ENCODE data around the gene ANKRD44.
A peak's percentile ranks its signal among the peaks of the same experiment; 100 is the strongest.

ANKRD44 gene

DNA sequence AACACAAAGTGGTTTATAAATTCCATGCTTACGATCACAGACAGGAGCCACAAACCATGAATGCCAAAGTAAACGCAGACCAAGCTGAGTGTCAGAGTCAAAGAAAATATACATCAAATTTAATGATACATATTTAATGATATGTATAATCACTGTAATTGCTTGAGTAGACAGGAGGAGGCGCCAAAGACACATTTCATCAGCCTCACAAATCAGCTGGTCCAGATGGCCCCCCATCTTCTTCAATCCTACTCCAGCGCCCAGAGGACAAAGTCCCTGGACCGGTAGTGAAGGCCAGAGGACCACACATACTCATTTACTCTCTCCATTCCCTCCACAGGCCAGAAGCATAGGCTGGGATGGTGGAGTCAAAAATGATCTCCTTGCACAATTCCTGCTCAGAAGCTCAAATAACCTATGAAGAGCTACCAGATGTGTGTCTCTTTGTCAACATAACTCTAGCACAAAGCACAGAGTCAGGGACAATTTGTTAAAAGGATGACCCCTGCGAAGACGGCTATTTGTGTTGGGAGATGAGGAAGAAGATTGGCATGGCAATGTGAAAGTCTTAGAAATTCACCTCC, 234.7 kb downstream of the ANKRD44 start:
- H3K4me3 ChIP-seq (replicated peaks; ENCODE audit: low read depth, low read length) = no peak overlapping the region
- TF ChIP-seq, protein P1, sequence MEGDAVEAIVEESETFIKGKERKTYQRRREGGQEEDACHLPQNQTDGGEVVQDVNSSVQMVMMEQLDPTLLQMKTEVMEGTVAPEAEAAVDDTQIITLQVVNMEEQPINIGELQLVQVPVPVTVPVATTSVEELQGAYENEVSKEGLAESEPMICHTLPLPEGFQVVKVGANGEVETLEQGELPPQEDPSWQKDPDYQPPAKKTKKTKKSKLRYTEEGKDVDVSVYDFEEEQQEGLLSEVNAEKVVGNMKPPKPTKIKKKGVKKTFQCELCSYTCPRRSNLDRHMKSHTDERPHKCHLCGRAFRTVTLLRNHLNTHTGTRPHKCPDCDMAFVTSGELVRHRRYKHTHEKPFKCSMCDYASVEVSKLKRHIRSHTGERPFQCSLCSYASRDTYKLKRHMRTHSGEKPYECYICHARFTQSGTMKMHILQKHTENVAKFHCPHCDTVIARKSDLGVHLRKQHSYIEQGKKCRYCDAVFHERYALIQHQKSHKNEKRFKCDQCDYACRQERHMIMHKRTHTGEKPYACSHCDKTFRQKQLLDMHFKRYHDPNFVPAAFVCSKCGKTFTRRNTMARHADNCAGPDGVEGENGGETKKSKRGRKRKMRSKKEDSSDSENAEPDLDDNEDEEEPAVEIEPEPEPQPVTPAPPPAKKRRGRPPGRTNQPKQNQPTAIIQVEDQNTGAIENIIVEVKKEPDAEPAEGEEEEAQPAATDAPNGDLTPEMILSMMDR (IDR thresholded peaks at IDR 0.05; ENCODE audit: low read depth, low read length, missing control alignments) = peak; percentile 46
- no peak for DNase-seq (ENCODE audit: extremely low read depth, low read depth)

DNA sequence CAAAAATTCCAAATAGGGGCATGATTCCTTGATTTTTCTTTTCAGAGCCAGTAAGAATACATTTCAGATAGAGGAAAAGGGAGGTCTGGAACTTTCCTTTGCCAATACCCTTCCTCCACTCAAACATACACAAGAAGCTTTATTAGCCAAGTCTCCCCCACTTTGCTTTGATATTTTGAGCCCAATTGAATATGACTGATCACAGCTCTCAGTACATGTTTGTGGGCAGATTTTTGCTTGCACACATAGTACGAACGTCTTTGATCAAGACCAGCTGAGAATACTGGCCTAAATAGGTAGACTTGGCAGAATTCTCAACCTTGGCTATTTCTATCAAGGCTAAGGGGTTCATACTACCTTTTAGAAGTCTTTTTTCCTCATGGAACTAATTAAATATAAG, 235.3 kb downstream of the ANKRD44 start:
- DNase-seq (ENCODE audit: extremely low read depth, low read depth) = no peak
- TF ChIP-seq, protein P1 (IDR thresholded peaks at IDR 0.05; ENCODE audit: low read depth, low read length, missing control alignments) = no peak
- no peak overlapping the region for H3K4me3 ChIP-seq (replicated peaks; ENCODE audit: low read depth, low read length)

DNA sequence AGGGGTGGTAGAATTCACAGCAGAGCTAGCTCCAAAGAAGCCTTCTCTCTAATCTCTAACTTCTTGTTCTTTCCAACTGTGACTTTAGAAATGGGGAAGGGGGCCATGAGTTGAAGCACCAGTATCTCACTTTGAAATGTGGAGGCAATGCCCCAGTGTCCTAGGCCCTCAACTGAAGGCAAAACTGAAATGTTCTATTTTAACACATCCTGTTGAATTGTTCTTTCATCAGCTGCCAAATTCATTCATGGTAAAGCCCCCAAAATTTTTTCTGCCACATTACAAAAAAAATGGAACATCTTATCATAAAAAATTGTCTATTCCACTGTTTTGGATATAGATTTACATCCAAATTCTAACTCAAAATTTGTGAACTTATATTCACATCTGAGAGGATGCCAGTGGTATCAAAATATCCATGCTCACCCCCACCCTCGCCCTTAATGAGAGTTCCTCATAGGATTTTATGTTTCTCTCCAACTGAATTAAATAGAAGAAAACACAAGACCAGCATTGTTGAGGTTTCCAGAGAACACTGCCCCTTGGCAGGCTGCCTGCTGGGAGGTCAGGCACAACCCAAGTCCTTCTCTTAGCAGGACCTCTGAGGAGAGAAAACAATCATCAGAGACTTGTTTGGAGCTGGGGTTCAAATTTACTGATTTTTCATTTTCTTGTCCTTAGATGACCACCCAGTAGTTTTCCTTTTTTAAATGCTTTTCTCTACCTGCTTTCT, 236.7 kb downstream of the ANKRD44 start:
- TF ChIP-seq, protein P1 (IDR thresholded peaks at IDR 0.05; ENCODE audit: low read depth, low read length, missing control alignments) = no peak
- no peak for DNase-seq (ENCODE audit: extremely low read depth, low read depth)
- no peak overlapping the region for H3K4me3 ChIP-seq (replicated peaks; ENCODE audit: low read depth, low read length)

DNA sequence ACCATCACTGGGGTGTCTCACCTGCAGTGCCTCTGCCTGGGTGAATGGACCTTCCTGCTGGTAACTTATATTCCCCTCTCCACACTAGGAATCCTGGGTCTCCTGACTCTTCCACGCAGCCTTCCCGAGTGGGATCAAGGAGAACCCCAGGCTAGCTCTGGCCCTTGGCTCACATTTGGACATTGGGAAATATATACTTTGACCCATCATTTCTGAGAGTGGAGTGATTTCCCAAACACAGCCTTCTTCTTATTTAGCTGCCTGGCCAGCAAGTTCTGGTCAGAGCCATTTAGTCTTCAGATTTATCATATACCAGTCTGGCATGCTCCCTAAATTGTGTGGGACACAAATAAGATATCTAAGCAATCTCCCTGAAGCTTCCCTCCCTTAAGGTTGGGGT, 237.3 kb downstream of the ANKRD44 start:
- no peak for DNase-seq (ENCODE audit: extremely low read depth, low read depth)
- TF ChIP-seq, protein P1 (IDR thresholded peaks at IDR 0.05; ENCODE audit: low read depth, low read length, missing control alignments) = no peak
- H3K4me3 ChIP-seq (replicated peaks; ENCODE audit: low read depth, low read length) = no peak overlapping the region

DNA sequence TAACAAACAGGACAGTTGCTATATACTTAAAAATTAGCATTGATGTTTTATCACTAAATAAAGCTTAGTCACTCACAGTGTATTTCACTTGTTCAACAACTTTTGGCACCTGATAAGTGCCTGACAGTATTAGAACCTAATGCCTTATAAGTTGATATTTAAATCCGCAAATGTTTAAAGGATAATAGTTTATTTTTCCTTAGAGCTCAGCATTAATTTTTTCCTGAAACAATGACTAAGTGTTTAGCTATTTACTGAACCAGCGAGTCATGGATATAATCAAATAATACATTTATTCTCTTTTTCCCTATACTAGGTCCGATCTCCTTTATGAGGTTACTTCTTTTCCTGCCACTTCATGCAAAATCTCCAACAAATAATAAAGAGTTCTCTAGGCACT, 238.0 kb downstream of the ANKRD44 start:
- no peak for DNase-seq (ENCODE audit: extremely low read depth, low read depth)
- TF ChIP-seq, protein P1 (IDR thresholded peaks at IDR 0.05; ENCODE audit: low read depth, low read length, missing control alignments) = no peak
- H3K4me3 ChIP-seq (replicated peaks; ENCODE audit: low read depth, low read length) = no peak overlapping the region

DNA sequence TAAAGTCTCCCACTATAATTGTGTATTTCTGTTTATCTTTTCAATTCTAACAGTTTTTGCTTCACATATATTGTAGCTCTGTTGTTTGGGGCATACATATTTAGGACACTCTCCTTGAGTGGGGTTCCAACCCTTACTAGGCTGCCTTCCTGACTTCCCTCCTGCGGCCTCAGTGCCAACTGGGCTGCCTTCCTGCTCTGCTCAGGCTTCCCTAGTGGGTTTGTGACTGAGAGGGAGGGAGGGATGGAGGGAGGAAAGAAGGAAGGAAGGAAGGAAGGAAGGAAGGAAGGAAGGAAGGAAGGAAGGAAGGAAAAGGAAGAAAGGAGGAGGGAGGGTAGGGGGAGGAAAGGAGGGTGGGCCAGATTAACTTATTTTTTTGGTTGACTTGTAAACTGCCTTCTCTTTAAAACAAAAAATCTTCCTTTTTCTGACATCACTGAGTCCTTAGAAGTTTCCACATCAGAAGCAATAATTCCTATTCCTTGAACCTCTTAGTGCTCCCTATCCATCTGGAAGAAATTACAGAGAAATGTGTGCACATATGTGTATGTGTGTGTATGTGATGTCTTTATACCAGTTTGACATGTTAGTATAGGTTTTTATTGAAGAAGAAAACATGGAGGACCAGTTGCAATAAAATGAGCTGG, 238.7 kb downstream of the ANKRD44 start:
- no peak for DNase-seq (ENCODE audit: extremely low read depth, low read depth)
- no peak overlapping the region for H3K4me3 ChIP-seq (replicated peaks; ENCODE audit: low read depth, low read length)
- TF ChIP-seq, protein P1 (IDR thresholded peaks at IDR 0.05; ENCODE audit: low read depth, low read length, missing control alignments) = no peak

All from HFF-Myc (cell line).